ENCODE results near the gene CUL7. TPM values are rescaled to one million over a fixed set of nuclear protein-coding genes. Genes with fewer than 3 reads are reported as not detected.

The CUL7 gene
- total and polyA plus RNA-seq, 2 experiments from 2014 or later = 21.8 to 54.1 TPM

DNA sequence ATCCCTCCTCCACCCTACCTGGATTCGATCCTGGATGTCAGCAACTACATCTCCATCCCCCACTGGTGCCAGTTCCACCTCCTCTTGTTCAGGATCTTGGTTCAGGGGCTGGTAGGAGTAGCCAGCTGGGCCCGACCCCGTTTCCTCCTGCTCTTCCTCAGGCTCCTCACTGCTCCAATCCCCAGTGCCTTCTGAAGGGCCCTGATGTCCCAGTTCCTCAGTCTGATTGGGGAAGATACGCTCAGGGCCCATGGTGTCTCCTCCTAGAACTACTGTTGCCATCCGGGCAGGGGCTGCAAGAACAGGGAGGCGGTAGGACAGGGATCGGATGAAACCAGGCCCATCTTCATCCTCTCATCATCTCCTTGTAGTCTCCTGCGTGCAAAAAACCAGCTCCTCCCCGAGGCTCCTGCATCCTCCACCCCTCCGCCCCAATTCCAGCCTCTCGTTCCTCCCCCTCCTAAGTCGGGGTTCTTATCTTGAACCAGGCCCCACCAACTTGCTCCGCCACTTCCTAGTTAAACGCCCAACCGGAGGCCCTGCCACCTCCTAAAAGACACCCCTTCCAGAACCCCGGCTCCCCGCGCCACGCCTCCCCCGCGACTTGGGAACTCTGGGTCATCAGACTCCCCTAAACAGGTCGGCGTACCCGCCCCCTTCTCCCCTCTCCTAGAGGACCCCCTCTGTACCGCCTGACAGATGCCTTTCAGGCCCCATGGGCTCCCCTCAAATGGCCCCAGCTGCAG lies 40.4 kb downstream of the CUL7 start:
- peak overlapping the region; percentile 94 for H3K4me2 ChIP-seq (ENCODE audit: unreplicated experiment)
- peak; percentile 57 for DNase-seq
- peaks cover 73% of the 10 kb centered on the region for H3K79me2 ChIP-seq (ENCODE audit: insufficient read depth)
- H3K36me3 ChIP-seq (ENCODE audit: low read depth) = peaks cover 10% of the 10 kb centered on the region; the same call in 1 of the 2 replicates
- H3K9me2 ChIP-seq (ENCODE audit: insufficient read depth) = no peaks in the 10 kb centered on the region
- H2AFZ ChIP-seq = peak overlapping the region; percentile 90
- H3K9ac ChIP-seq = peak overlapping the region; percentile 88
- TF ChIP-seq EZH2phosphoT487 (IDR thresholded peaks at IDR 0.05; ENCODE audit: insufficient read depth, low read depth) (no peak), EZH2 (IDR thresholded peaks at IDR 0.05; ENCODE audit: insufficient read depth, poor library complexity, severe bottlenecking) (no peak)
- H3K9me3 ChIP-seq (ENCODE audit: low read depth) = no peaks in the 10 kb centered on the region
- WGBS, 2 experiments (ENCODE audit: low coverage in 1 of 2, low lambda C conversion rate in 2 of 2, missing lambda C conversion rate in 2 of 2) = 4 to 7% methylated on average over 8 to 25 of the region's 25 CpGs
- H3K27ac ChIP-seq = peak overlapping the region; percentile 61
- H4K20me1 ChIP-seq (ENCODE audit: insufficient read depth) = no peaks in the 10 kb centered on the region; the same call in 1 of the 2 replicates
- H3K27me3 ChIP-seq (replicated peaks; ENCODE audit: insufficient read depth) = no peaks in the 10 kb centered on the region
- peak overlapping the region; percentile 90 for H3K4me3 ChIP-seq
- 0 out of 2 replicates have a peak, but pooled peaks cover 23% of the 10 kb centered on the region for H3F3A ChIP-seq (ENCODE audit: insufficient read depth)
- in situ Hi-C loops (cut with MboI) = no loop called here
- peaks cover 32% of the 10 kb centered on the region for H3K4me1 ChIP-seq (ENCODE audit: insufficient read depth)

DNA sequence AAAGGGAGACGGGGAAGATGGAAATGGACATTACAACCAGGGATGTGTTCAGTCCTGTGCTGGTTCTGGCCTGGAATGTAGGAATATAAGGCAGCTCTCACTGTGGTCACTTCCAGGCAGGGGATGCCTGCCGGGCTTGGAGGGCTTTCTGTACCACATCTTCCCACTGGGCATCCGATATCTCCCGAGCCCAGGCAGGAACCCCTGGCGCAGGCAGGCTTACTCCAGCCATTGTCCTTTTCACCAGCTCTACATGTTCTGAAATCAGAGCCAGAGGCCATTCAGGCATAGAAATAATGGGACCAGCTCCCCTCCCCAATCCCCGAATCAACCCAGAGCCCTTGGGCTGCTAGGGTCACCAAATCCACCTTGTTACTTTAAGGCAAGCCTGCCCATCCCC lies 41.3 kb downstream of the CUL7 start:
- Histone ChIP-seq H3K27me3 (replicated peaks; ENCODE audit: insufficient read depth) (no peaks in the 10 kb centered on the region), H3K36me3 (ENCODE audit: low read depth) (peaks cover 4% of the 10 kb centered on the region; the same call in 1 of the 2 replicates), H3K4me3 (peak overlapping the region; percentile 90), H3K9me3 (ENCODE audit: low read depth) (no peaks in the 10 kb centered on the region), H3K79me2 (ENCODE audit: insufficient read depth) (peaks cover 63% of the 10 kb centered on the region), H3K27ac (peak overlapping the region; percentile 61), H3K9ac (peak overlapping the region; percentile 88), H3K4me1 (ENCODE audit: insufficient read depth) (peaks cover 32% of the 10 kb centered on the region), H3K4me2 (ENCODE audit: unreplicated experiment) (peak overlapping the region; percentile 94), H3F3A (ENCODE audit: insufficient read depth) (0 out of 2 replicates have a peak, but pooled peaks cover 14% of the 10 kb centered on the region), H3K9me2 (ENCODE audit: insufficient read depth) (no peaks in the 10 kb centered on the region), H4K20me1 (ENCODE audit: insufficient read depth) (no peaks in the 10 kb centered on the region; the same call in 1 of the 2 replicates), H2AFZ (no peak overlapping the region)
- TF ChIP-seq EZH2 (IDR thresholded peaks at IDR 0.05; ENCODE audit: insufficient read depth, poor library complexity, severe bottlenecking) (no peak), EZH2phosphoT487 (IDR thresholded peaks at IDR 0.05; ENCODE audit: insufficient read depth, low read depth) (no peak)
- WGBS, 2 experiments (ENCODE audit: low coverage in 1 of 2, low lambda C conversion rate in 2 of 2, missing lambda C conversion rate in 2 of 2) = 59 to 66% methylated on average over 6 of the region's 6 CpGs
- DNase-seq = no peak
- in situ Hi-C loops (cut with MboI) = no loop called here

DNA sequence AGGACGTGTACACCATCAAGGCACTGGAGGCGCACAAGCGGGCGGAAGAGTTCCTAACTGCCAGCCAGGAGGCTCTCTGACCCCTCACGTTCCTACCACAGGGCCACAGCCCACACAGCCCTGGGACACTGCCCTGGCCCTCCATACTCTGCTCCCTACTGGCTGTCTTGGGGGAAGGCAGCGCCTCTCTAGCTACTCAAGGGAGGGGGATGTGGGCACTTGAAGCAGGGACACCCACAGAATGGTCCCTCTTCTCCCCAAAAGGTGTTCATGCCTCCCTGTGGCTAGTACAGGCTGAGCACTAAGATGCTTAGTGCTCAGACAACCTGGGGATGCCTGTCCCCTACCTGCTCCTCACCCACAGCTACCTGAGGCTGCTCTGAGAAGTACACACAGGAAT lies 42.4 kb downstream of the CUL7 start:
- Histone ChIP-seq H4K20me1 (ENCODE audit: insufficient read depth) (no peaks in the 10 kb centered on the region), H2AFZ (no peak overlapping the region), H3K4me2 (ENCODE audit: unreplicated experiment) (no peak overlapping the region), H3K9me2 (ENCODE audit: insufficient read depth) (no peaks in the 10 kb centered on the region), H3K9me3 (ENCODE audit: low read depth) (no peaks in the 10 kb centered on the region), H3K79me2 (ENCODE audit: insufficient read depth) (peaks cover 55% of the 10 kb centered on the region), H3K4me3 (no peak overlapping the region), H3K4me1 (ENCODE audit: insufficient read depth) (peaks cover 25% of the 10 kb centered on the region), H3K9ac (no peak overlapping the region), H3K27me3 (replicated peaks; ENCODE audit: insufficient read depth) (no peaks in the 10 kb centered on the region), H3F3A (ENCODE audit: insufficient read depth) (0 out of 2 replicates have a peak, but pooled peaks cover 13% of the 10 kb centered on the region), H3K27ac (no peak overlapping the region), H3K36me3 (ENCODE audit: low read depth) (peaks cover 4% of the 10 kb centered on the region; the same call in 1 of the 2 replicates)
- no peak for TF ChIP-seq EZH2 (IDR thresholded peaks at IDR 0.05; ENCODE audit: insufficient read depth, poor library complexity, severe bottlenecking)
- TF ChIP-seq EZH2phosphoT487 (IDR thresholded peaks at IDR 0.05; ENCODE audit: insufficient read depth, low read depth) = no peak
- in situ Hi-C loops (cut with MboI) = no loop called here
- no peak for DNase-seq
- WGBS, 2 experiments (ENCODE audit: low coverage in 1 of 2, low lambda C conversion rate in 2 of 2, missing lambda C conversion rate in 2 of 2) = 82 to 85% methylated on average over 6 of the region's 6 CpGs

DNA sequence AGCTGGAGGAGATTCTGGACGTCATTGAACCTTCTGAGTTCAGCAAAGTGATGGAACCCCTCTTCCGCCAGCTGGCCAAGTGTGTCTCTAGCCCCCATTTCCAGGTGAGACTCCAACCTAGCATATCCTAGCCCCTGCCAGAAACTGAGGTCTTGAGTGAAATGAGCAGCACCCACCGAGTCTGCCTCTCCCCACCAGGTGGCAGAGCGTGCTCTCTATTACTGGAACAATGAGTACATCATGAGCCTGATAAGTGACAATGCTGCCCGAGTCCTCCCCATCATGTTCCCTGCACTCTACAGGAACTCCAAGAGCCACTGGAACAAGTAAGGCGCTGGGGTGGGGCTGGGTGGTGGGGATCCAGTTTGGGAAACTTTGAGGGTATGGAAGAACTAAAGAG lies 44.5 kb downstream of the CUL7 start:
- H3K9me3 ChIP-seq (ENCODE audit: low read depth) = no peaks in the 10 kb centered on the region
- H3K4me2 ChIP-seq (ENCODE audit: unreplicated experiment) = no peak overlapping the region
- H2AFZ ChIP-seq = no peak overlapping the region
- H3F3A ChIP-seq (ENCODE audit: insufficient read depth) = 0 out of 2 replicates have a peak, but pooled peaks cover 18% of the 10 kb centered on the region
- no peak overlapping the region for H3K27ac ChIP-seq
- no peak for TF ChIP-seq EZH2phosphoT487 (IDR thresholded peaks at IDR 0.05; ENCODE audit: insufficient read depth, low read depth)
- no peak for TF ChIP-seq EZH2 (IDR thresholded peaks at IDR 0.05; ENCODE audit: insufficient read depth, poor library complexity, severe bottlenecking)
- WGBS, 2 experiments (ENCODE audit: low coverage in 1 of 2, low lambda C conversion rate in 2 of 2, missing lambda C conversion rate in 2 of 2) = 53 to 62% methylated on average over 6 of the region's 6 CpGs
- no peak overlapping the region for H3K9ac ChIP-seq
- peaks cover 15% of the 10 kb centered on the region for H3K4me1 ChIP-seq (ENCODE audit: insufficient read depth)
- H4K20me1 ChIP-seq (ENCODE audit: insufficient read depth) = no peaks in the 10 kb centered on the region
- no peaks in the 10 kb centered on the region for H3K9me2 ChIP-seq (ENCODE audit: insufficient read depth)
- H3K36me3 ChIP-seq (ENCODE audit: low read depth) = peaks cover 8% of the 10 kb centered on the region; the same call in 1 of the 2 replicates
- DNase-seq = peak; percentile 63
- in situ Hi-C loops (cut with MboI) = no loop called here
- H3K27me3 ChIP-seq (replicated peaks; ENCODE audit: insufficient read depth) = no peaks in the 10 kb centered on the region
- peaks cover 35% of the 10 kb centered on the region for H3K79me2 ChIP-seq (ENCODE audit: insufficient read depth)
- H3K4me3 ChIP-seq = no peak overlapping the region
